H1 (cell line): ENCODE results near the gene BRSK2. TPM values are rescaled to one million over a fixed set of nuclear protein-coding genes. Genes with fewer than 3 reads are reported as not detected.

ENCODE experiments used
- CTCF ChIA-PET: fragments of 300-600 bp; sonication (Branson Sonifier 250); formaldehyde crosslinking; loops from one replicate; lab custom pipeline; 2021; ENCODE audit not compliant: partially characterized antibody; lab: Charles Lee
- POLR2A ChIA-PET: fragments of 300-600 bp; sonication (Branson Sonifier 250); formaldehyde crosslinking; loops from one replicate; lab custom pipeline; 2021; ENCODE audit warnings: inconsistent platforms; ENCODE audit not compliant: partially characterized antibody; lab: Charles Lee
- DNase-seq, 2 experiments: peaks; one replicate each; pipeline versions ENCODE4 v3.0.0 to v3.0.0-alpha.2; 2010 to 2022; ENCODE audit warnings: low spot score in 2 of 2, low read depth in 1 of 2, mixed read lengths in 1 of 2
- FAIRE-seq: peaks from 2 replicates; lab custom pipeline; 2011; peaks lifted over from hg19 to GRCh38; lab: Jason Lieb, UNC
- H2AFZ ChIP-seq: 2 replicates; pipeline ENCODE4 v1.8.1; 2012; ENCODE audit warnings: low read length, inconsistent platforms
- H2AK5ac ChIP-seq: 2 replicates; pipeline ENCODE4 v1.6.1; 2013; ENCODE audit warnings: low read depth, low read length
- H2BK120ac ChIP-seq: replicated peaks from 2 replicates; pipeline ENCODE3; 2013; ENCODE audit warnings: low read depth, low read length, inconsistent platforms
- H2BK12ac ChIP-seq: 2 replicates; pipeline ENCODE4 v1.6.1; 2013; ENCODE audit warnings: low read depth, low read length
- H2BK15ac ChIP-seq: 2 replicates; pipeline ENCODE4 v1.6.1; 2013; ENCODE audit warnings: low read length
- H2BK20ac ChIP-seq: 2 replicates; pipeline ENCODE4 v1.6.1; 2013; ENCODE audit warnings: low read length
- H2BK5ac ChIP-seq: 2 replicates; pipeline ENCODE4 v1.6.1; 2013; ENCODE audit warnings: low read depth, low read length
- H3K14ac ChIP-seq: 2 replicates; pipeline ENCODE4 v1.6.1; 2013; ENCODE audit warnings: inconsistent platforms; ENCODE audit not compliant: insufficient read length
- H3K18ac ChIP-seq: 2 replicates; pipeline ENCODE4 v1.6.1; 2013; ENCODE audit warnings: low read length; ENCODE audit errors: extremely low read depth
- H3K23ac ChIP-seq: 2 replicates; pipeline ENCODE4 v1.6.1; 2013; ENCODE audit warnings: inconsistent platforms; ENCODE audit not compliant: insufficient read length
- H3K23me2 ChIP-seq: 2 replicates; pipeline ENCODE4 v1.6.1; 2013; ENCODE audit warnings: low read depth, low read length
- H3K27ac ChIP-seq: 2 replicates; pipeline ENCODE4 v1.6.1; 2011; ENCODE audit warnings: low read depth, low read length, inconsistent platforms
- H3K27me3 ChIP-seq, 4 experiments: replicated peaks in 1 of 4; 1 replicate in 1 of 4; 2 replicates in 3 of 4; pipeline versions ENCODE4 v1.6.1 to v1.8.1; 2011 to 2013; ENCODE audit warnings: low read length in 3 of 4, mild to moderate bottlenecking in 3 of 4, inconsistent platforms in 2 of 4, mixed read lengths in 2 of 4, moderate library complexity in 1 of 4; ENCODE audit not compliant: control insufficient read depth in 3 of 4, insufficient read depth in 3 of 4; ENCODE audit errors: extremely low read depth in 1 of 4
- H3K36me3 ChIP-seq, 4 experiments: 2 replicates each; pipeline versions ENCODE4 v1.6.1 to v1.8.1; 2011 to 2013; ENCODE audit warnings: mild to moderate bottlenecking in 4 of 4, low read length in 3 of 4, moderate library complexity in 2 of 4, control low read depth in 1 of 4, inconsistent platforms in 1 of 4; ENCODE audit not compliant: insufficient read depth in 4 of 4, control insufficient read depth in 2 of 4
- H3K4ac ChIP-seq: replicated peaks from 2 replicates; pipeline ENCODE3; 2013; ENCODE audit warnings: low read length, low read depth, mixed read lengths, inconsistent platforms; ENCODE audit not compliant: insufficient read length
- H3K4me1 ChIP-seq, 4 experiments: replicated peaks in 1 of 4; 1 replicate in 1 of 4; 2 replicates in 3 of 4; pipeline versions ENCODE4 v1.6.1 to v1.8.1; 2011 to 2013; ENCODE audit warnings: low read length in 3 of 4, inconsistent platforms in 2 of 4, mixed read lengths in 1 of 4; ENCODE audit not compliant: insufficient read depth in 4 of 4, control insufficient read depth in 3 of 4
- H3K4me2 ChIP-seq, 2 experiments: 2 replicates each; pipeline versions ENCODE4 v1.6.1 to v1.8.1; 2011 to 2013; ENCODE audit warnings: low read depth in 2 of 2, low read length in 2 of 2, control low read depth in 1 of 2, inconsistent platforms in 1 of 2, mild to moderate bottlenecking in 1 of 2; ENCODE audit not compliant: insufficient read depth in 1 of 2
- H3K4me3 ChIP-seq, 4 experiments: fragments of 200-600, 300-600 bp in 1 of 4; sonication (generic), shearing (Covaris generic), sonication (Bioruptor Twin) in 1 of 4; 2 replicates each; pipeline versions ENCODE4 v1.5.1 to v1.8.1; 2011 to 2016; ENCODE audit warnings: low read length in 4 of 4, low read depth in 3 of 4, control low read depth in 2 of 4, inconsistent platforms in 2 of 4, mild to moderate bottlenecking in 2 of 4, mixed read lengths in 1 of 4, moderate library complexity in 1 of 4; ENCODE audit not compliant: insufficient read depth in 2 of 4; ENCODE audit errors: extremely low read depth in 1 of 4
- H3K56ac ChIP-seq: replicated peaks from 2 replicates; pipeline ENCODE3; 2013; ENCODE audit warnings: low read depth, mild to moderate bottlenecking, mixed read lengths, low read length, inconsistent platforms; ENCODE audit not compliant: insufficient read length
- H3K79me1 ChIP-seq: 2 replicates; pipeline ENCODE4 v1.6.1; 2013; ENCODE audit warnings: low read depth, low read length, control low read depth
- H3K79me2 ChIP-seq, 2 experiments: 2 replicates each; pipeline versions ENCODE4 v1.6.1 to v1.8.1; 2012 to 2013; ENCODE audit warnings: low read length in 2 of 2, mild to moderate bottlenecking in 2 of 2, inconsistent platforms in 1 of 2; ENCODE audit not compliant: insufficient read depth in 2 of 2, control insufficient read depth in 1 of 2
- H3K9ac ChIP-seq, 4 experiments: replicated peaks in 1 of 4; 1 replicate in 1 of 4; 2 replicates in 3 of 4; pipeline versions ENCODE4 v1.6.1 to v1.8.1; 2011 to 2013; ENCODE audit warnings: low read depth in 3 of 4, low read length in 3 of 4, control low read depth in 2 of 4, mild to moderate bottlenecking in 2 of 4, moderate library complexity in 2 of 4, inconsistent platforms in 1 of 4; ENCODE audit errors: extremely low read depth in 1 of 4
- H3K9me3 ChIP-seq, 2 experiments: 2 replicates each; pipeline versions ENCODE4 v1.6.1 to v1.8.1; 2012 to 2013; ENCODE audit warnings: mild to moderate bottlenecking in 2 of 2, moderate library complexity in 2 of 2, control low read depth in 1 of 2, inconsistent platforms in 1 of 2, low read depth in 1 of 2, low read length in 1 of 2, mixed read lengths in 1 of 2; ENCODE audit not compliant: insufficient read depth in 2 of 2
- H4K20me1 ChIP-seq, 2 experiments: replicated peaks in 1 of 2; 2 replicates each; pipeline versions ENCODE3 to v1.8.1; 2011 to 2013; ENCODE audit warnings: inconsistent platforms in 2 of 2, low read length in 2 of 2, mild to moderate bottlenecking in 1 of 2; ENCODE audit not compliant: insufficient read depth in 2 of 2, control insufficient read depth in 1 of 2
- H4K5ac ChIP-seq: 2 replicates; pipeline ENCODE4 v1.6.1; 2013; ENCODE audit warnings: low read length, low read depth, mixed read lengths, inconsistent platforms; ENCODE audit not compliant: insufficient read length
- H4K8ac ChIP-seq: 2 replicates; pipeline ENCODE4 v1.8.0; 2013; ENCODE audit warnings: mild to moderate bottlenecking, moderate library complexity, low read length, inconsistent platforms; ENCODE audit not compliant: insufficient read depth; ENCODE audit errors: extremely low read depth
- H4K91ac ChIP-seq: replicated peaks from 2 replicates; pipeline ENCODE3; 2013; ENCODE audit warnings: low read length, mixed read lengths, inconsistent platforms; ENCODE audit not compliant: insufficient read length
- CEBPB ChIP-seq: IDR thresholded peaks from 2 replicates; pipeline ENCODE4 v1.6.1; 2012; ENCODE audit warnings: low read depth, low read length
- CREB1 ChIP-seq: IDR thresholded peaks from 2 replicates; pipeline ENCODE4 v1.6.1; 2012; ENCODE audit warnings: inconsistent platforms
- CTBP2 ChIP-seq: IDR thresholded peaks from 2 replicates; pipeline ENCODE4 v1.7.0; 2011; ENCODE audit warnings: borderline replicate concordance, mild to moderate bottlenecking, moderate library complexity, mixed read lengths, low read length; ENCODE audit not compliant: insufficient read depth, insufficient read length
- E2F6 ChIP-seq: IDR thresholded peaks from 2 replicates; pipeline ENCODE4 v1.6.1; 2012; ENCODE audit warnings: inconsistent platforms
- EP300 ChIP-seq, 2 experiments: IDR thresholded peaks; 1 replicate in 1 of 2; 2 replicates in 1 of 2; pipeline ENCODE4 v1.6.1; 2011 to 2012; ENCODE audit warnings: low read depth in 2 of 2, low read length in 2 of 2, mild to moderate bottlenecking in 2 of 2, borderline replicate concordance in 1 of 2, inconsistent platforms in 1 of 2, moderate library complexity in 1 of 2
- JUN ChIP-seq: IDR thresholded peaks from 2 replicates; pipeline ENCODE4 v1.6.1; 2011; ENCODE audit warnings: low read depth, mild to moderate bottlenecking, improper control_type of control experiment, low read length
- JUND ChIP-seq: IDR thresholded peaks from 2 replicates; pipeline ENCODE4 v1.6.1; 2011; ENCODE audit warnings: mild to moderate bottlenecking, improper control_type of control experiment, low read length
- KDM4A ChIP-seq: IDR thresholded peaks from one replicate; pipeline ENCODE4 v1.7.1; 2012; ENCODE audit warnings: low read depth, mild to moderate bottlenecking, moderate library complexity, low read length, inconsistent platforms; ENCODE audit not compliant: severe bottlenecking
- NRF1 ChIP-seq: IDR thresholded peaks from 2 replicates; pipeline ENCODE4 v1.6.1; 2011; ENCODE audit warnings: mild to moderate bottlenecking, low read depth, low read length, improper control_type of control experiment
- POU5F1 ChIP-seq: IDR thresholded peaks from 2 replicates; pipeline ENCODE4 v1.6.1; 2011; ENCODE audit warnings: low read depth, mild to moderate bottlenecking, low read length, moderate library complexity
- SP1 ChIP-seq: IDR thresholded peaks from 2 replicates; pipeline ENCODE4 v1.6.1; 2011; ENCODE audit warnings: low read depth, low read length
- TBP ChIP-seq: IDR thresholded peaks from 2 replicates; pipeline ENCODE4 v1.6.1; 2011; ENCODE audit warnings: low read depth, low read length, improper control_type of control experiment
- YY1 ChIP-seq: IDR thresholded peaks from 2 replicates; pipeline ENCODE4 v1.6.1; 2011; ENCODE audit warnings: low read depth, mild to moderate bottlenecking, low read length
- WGBS, 2 experiments: shearing (Covaris generic) in 1 of 2; methylation state at CpG; one replicate each; pipeline versions ENCODE4 v1.1.6 to v1.1.7; 2013 to 2015; ENCODE audit warnings: low lambda C conversion rate in 2 of 2, mixed read lengths in 2 of 2, inconsistent platforms in 1 of 2, low coverage in 1 of 2, missing lambda C conversion rate in 1 of 2; ENCODE audit not compliant: insufficient replicate concordance in 2 of 2, insufficient coverage in 1 of 2, insufficient read length in 1 of 2; ENCODE audit errors: extremely low coverage in 1 of 2, missing lambda C conversion rate in 1 of 2; 5-methylcytosine and 5-hydroxymethylcytosine counted together
- polyA plus RNA-seq, 7 experiments: library from polyadenylated mRNA; depleted of rRNA in 3 of 7; stranded (reverse) in 5 of 7; unstranded in 2 of 7; fragments of >200 nt in 5 of 7; fragments of 200-250 nt in 2 of 7; gene quantifications; 1 replicate in 5 of 7; 2 replicates in 1 of 7; 4 replicates in 1 of 7; pipeline versions ENCODE4 v1.2.1 to v1.2.3, GENCODE V29; 2011 to 2013; ENCODE audit warnings: missing spikeins in 2 of 7, mixed read lengths in 2 of 7
- total RNA-seq: library from RNA; stranded (reverse); fragmentation: NEBNext Ultra II Directional; extraction: Animal tissue kit (Norgen Biotek cat#: 25700); gene quantifications from 2 replicates; pipeline ENCODE4 v1.2.1, GENCODE V29; 2021

The BRSK2 gene
- total and polyA plus RNA-seq, 2 of the 8 experiments (the other 6 are each of a cell fraction or from before 2014, with no cell fraction given), result 17.3 to 27.1 TPM

- CTCF ChIA-PET, result interaction anchor here (0.8 to 0.9 kb wide), 2 partner anchors 19 to 31 kb away, joined by 3 read pairs; no protein-coding TSS in a partner anchor
- POLR2A ChIA-PET, result no interaction called here
- Histone ChIP-seq H2BK12ac (no peak overlapping the region), H3K27ac (no peak overlapping the region), H3K79me2 (no peaks in the 10 kb centered on the region), H3K23ac (no peak overlapping the region), H3K23me2 (no peaks in the 10 kb centered on the region), H3K4me1 (peaks cover 0 to 16% (median 9%) of the 10 kb centered on the region in 4 experiments; a peak in 6 of 7 replicates), H3K79me1 (no peaks in the 10 kb centered on the region; the same call in 1 of the 2 replicates), H3K9ac (no peak overlapping the region), H2BK15ac (no peak overlapping the region), H3K4me3 (no peak overlapping the region), H4K91ac (no peak overlapping the region), H2BK5ac (no peak overlapping the region), H4K20me1 (peaks cover 6 to 18% of the 10 kb centered on the region in 2 experiments), H3K9me3 (no peaks in the 10 kb centered on the region), H2BK120ac (no peak overlapping the region), H3K27me3 (no peaks in the 10 kb centered on the region), H4K8ac (peak overlapping the region; percentile 35; the same call in 1 of the 2 replicates), H3K18ac (no peak overlapping the region), H3K56ac (no peak overlapping the region), H3K14ac (no peak overlapping the region), H4K5ac (no peak overlapping the region), H3K4ac (no peak overlapping the region), H2AFZ (no peak overlapping the region), H3K36me3 (peaks cover 0 to 14% (median 2%) of the 10 kb centered on the region in 4 experiments; a peak in 4 of 8 replicates), H3K4me2 (no peak overlapping the region), H2AK5ac (no peak overlapping the region), H2BK20ac (no peak overlapping the region)
- no peak for DNase-seq
- FAIRE-seq, result no peak
- 93% methylated on average over 9 of the region's 11 CpGs; no CpG with 5 or more reads in 1 of the 2 experiments for WGBS, 2 experiments
- TF ChIP-seq CTBP2, result no peak
- TF ChIP-seq CEBPB, result no peak
- no peak for TF ChIP-seq TBP
- no peak for TF ChIP-seq POU5F1
- no peak for TF ChIP-seq KDM4A
- TF ChIP-seq EP300 (IDR thresholded peaks at IDR 0.05; ENCODE audit: borderline replicate concordance in 1 of 2, low read depth in 2 of 2, low read length in 2 of 2), result no peak
- TF ChIP-seq JUND, result no peak
- no peak for TF ChIP-seq JUN
- TF ChIP-seq NRF1, result no peak
- TF ChIP-seq YY1, result no peak
- no peak for TF ChIP-seq CREB1
- no peak for TF ChIP-seq E2F6
- TF ChIP-seq SP1, result no peak
Measured at GRCh38 chr11:1440066-1440465, 50.3 kb downstream of the BRSK2 start.
